Stimulated activated CD8-positive, alpha-beta memory T cell treated with anti-CD3 and anti-CD28 coated beads, Interleukin-7, amount 100 ng/mL, for 1 hour (primary cell): ENCODE data around the gene WDR18.

Experiments
- DNase-seq, 2 donors: peaks; one replicate each; pipeline ENCODE4 v3.0.0-alpha.2; 2020; ENCODE audit warnings: low read depth in 2 of 2

WDR18 gene, protein sequence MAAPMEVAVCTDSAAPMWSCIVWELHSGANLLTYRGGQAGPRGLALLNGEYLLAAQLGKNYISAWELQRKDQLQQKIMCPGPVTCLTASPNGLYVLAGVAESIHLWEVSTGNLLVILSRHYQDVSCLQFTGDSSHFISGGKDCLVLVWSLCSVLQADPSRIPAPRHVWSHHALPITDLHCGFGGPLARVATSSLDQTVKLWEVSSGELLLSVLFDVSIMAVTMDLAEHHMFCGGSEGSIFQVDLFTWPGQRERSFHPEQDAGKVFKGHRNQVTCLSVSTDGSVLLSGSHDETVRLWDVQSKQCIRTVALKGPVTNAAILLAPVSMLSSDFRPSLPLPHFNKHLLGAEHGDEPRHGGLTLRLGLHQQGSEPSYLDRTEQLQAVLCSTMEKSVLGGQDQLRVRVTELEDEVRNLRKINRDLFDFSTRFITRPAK

DNA sequence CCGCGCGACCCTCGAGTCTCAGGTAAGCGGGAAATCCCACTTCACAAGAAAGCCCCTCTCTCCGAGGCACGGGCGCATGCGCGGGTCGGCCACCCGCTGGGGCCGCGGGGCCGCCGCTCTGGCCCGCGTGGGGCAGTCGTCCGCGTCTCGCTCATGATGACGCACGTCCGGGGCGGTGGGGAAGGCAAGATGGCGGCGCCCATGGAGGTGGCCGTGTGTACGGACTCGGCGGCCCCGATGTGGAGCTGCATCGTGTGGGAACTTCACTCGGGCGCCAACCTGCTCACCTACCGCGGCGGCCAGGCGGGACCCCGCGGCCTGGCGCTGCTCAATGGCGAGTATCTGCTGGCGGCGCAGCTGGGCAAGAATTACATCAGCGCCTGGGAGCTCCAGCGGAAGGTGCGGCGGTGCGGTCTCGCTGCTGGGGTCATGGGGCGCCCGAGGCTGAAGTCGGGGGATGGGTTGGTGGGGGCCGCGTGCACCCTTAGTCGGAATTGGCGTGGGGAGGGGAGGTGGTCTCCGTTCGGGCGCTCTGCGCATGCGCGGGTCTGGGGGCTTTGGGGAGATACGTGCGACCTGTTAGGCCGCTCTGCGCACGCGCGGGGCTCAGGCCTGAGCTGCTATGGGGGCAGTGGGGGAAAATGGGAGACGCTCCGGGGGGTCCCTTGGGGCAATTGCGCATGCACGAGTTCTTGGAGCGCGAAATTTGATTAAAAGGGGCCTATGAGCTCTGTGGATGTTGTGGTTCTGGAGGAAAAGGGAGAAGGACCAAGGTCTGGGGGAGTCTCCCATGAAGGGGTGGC is at the start of gene WDR18:
Gene WDR18 (plus strand): TSS at position 181 of the 803 bp plus-strand sequence. CDS start 9 bp downstream, at position 190.
- peak; percentile 77 for DNase-seq

DNA sequence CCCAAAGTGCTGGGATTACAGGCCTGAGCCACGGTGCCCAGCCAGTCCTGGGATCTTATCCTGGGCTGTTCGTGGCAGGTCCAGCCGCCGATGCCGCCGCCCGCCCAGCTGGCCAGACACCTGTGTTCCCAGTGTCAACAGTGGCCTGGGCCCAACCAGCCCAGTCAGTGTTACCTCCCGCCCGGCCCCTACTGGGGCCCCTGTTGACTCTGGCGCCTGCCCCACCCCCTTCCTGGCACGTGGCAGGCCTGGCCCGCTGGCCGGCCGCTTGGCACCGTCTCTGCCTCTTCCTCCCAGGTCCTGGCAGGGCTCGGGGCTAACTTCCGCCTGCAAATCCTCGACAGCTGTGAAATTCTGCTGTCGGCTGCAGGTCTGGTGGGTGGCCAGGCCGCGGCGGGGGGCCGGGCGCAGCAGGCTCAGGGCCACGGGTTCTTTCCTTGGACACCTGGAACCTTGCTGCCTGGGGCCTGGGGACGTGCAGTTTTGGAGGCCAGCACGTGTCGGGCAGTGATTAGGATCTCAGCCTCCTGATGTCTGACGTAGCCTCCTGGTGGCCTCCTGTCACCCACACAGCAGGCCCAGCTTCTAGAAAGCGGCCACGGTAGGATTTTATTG is 49.2 kb upstream of the WDR18 start:
- no peak for DNase-seq

DNA sequence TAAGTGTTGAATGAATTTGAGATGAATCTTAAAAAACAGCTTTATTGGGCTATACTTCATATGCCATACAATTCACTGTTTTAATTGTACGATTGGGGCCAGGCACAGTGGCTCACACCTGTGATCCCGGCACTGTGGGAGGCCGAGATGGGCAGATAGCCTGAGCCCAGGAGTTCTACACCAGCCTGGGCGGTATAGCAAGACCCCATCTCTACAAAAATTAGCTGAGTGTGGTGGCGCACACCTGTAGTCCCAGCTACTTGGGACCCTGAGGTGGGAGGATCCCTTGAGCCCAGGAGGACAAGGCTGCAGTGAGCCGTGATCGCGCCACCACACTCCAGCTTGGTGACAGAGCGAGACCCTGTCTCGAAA is 48.0 kb upstream of the WDR18 start:
- no peak for DNase-seq

DNA sequence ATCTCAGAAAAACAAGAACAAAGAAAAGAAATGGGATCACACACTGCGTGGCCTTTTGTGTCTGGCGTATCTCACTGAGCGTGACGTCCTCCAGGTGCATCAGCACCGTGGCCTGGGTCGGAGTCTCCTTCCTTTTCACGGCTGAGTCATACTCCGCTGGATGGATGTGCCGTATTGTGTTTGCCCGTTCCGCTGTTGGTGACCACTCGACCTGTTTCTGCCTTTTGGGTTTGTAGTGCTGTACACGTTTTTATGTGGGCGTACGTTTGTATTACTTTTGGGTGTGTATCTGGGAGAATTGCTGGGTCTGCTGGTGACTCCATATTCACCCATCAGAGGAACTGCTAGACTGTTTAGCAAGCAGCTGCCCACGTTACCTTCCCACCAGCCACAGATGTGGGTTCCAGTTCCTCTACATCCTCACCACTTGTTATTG is 46.9 kb upstream of the WDR18 start:
- no peak for DNase-seq

DNA sequence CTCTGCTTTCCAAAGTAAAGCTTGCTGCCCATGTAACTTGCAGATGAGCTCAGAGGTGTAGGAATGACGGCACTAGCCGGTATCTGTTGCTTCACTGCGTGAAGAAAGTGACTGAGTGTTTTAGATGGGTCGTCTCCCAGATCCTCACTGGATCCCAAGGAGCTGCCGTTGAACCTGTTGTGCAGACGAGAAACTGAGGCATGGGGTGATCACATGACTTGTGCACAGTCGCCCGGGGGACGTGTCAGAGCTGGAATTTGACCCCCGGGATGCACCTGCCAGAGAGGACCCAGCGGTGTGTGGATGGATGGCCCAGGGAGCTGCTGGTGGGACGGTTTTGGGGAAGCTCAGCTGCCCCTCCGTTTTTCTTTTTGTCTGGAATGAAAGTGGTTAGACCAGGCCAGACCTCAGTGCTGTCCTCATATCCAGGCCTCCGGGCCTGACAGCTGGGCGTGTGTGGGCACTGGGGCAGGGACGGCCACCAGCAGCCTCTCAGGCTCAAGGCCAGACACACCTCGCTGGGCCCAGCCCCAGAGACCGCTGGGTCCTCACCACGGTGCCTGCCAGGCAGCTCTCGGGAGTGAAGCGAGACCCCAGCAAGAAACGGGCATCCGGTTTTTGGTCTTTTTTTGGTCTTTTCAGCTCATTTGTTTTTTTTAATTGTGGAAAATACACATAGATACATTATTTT is 45.8 kb upstream of the WDR18 start:
- no peak for DNase-seq

DNA sequence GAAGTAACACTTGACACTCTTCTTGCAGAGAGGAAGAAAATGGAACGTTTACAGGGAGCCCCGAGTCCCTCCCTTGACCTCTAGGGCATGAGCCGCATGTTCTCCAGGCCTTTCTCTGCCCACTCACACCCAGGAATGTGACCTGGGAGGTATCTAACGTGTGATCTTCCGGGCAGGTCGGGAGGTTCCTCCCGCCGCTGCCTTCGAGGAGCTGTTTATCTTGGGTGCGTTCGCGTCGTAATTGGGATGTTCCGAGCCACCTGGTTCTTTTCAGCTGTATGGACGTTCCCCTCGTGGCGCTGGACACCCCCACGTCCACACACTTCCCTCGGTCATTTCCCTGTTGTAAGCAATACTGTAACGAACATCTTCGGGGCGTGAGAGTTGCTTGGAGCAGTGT is 44.7 kb upstream of the WDR18 start:
- no peak for DNase-seq

DNA sequence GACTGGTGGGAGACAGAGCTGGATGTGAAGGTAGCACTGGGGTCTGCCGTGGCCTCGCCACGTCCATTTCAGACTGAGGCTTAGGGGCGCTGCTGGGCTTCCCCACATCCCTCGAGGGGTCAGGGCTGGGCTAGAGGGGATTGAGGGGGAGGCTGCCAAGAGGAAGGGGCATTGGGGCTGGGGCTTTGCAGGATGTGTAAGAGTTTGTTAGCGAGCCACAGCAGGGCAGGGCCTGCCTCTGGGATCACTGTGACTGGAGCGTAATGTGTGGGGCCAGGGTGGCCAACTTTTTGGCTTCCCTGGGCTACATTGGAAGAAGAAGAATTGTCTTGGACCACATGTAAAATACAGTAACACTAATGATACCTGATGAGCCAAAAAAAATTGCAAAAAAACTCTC is 44.2 kb upstream of the WDR18 start:
- DNase-seq = no peak

DNA sequence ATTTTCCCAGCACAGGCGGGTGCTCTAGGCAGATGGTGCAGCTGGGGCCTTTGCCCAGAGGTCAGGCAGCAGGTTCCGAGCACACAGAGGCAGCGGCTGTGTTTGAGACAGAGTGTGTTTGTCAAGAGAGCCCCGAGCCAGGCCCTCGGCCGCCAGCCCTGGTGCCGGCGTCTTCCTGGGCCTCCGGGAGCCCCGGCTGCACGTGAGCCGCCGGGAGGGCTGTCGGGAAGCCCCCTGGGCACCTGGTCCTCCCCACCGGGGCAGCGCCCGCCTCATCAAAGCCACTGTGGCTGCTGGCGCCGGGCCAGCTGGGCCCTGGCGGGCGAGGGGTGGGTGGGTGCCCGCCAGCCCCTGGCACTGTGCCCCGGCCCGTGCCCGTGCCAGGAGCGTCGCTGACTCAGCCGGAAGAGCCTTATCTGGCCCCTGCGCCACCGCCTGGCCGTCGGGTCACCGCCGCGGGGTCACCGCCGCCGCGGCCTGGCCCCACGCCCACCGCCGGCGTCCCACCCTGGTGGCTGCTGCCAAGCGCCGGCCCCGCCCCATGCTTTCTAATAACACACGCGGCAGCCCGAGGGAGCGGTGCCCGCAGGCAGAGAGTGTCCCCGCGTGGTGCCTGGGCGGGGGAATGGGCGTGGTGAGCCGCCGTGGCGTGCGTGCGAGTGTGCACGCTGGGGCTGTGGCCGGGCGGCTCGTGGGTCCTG is 43.4 kb upstream of the WDR18 start:
- DNase-seq = peak; percentile 44 to 60

DNA sequence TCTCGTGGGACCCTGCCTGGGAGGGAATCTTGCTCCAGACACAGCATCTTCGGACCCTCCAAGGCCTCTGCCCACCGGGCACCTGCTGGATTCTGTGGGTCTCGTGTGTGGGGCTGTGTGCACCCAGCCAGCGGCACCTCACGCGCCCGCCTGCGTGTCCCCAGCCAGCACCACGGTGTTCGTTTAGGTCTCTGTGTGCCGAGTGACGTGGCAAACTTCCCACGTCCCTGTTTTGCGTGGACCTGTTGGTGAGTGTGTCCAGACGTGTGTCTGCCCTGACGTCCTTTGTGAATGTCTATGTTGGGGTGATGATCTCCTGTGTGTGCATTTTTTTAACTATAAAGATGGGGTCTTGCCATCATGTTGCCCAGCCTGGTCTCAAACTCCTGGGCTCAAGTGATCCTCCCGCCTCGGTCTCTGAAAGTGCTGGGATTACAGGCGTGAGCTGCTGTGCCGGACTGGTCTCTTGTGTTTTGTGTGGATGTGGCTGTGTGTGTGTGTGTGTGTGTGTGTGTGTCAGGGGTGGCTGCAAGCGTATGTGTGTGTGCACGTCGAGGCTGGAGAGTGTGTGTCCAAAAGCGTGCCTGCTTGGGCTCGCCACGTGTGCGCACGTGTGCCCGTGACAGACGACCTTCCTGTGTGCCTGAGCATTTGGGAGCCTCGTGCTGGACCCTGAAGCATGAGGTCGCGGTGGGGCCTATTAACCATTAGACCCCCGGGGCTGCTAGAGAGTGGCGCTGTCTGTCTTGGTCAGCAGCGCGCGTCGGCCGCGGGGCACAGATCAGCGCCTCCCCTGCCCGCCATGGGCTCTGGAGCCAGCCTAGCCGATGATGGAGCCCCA is 42.6 kb upstream of the WDR18 start:
- DNase-seq = no peak

DNA sequence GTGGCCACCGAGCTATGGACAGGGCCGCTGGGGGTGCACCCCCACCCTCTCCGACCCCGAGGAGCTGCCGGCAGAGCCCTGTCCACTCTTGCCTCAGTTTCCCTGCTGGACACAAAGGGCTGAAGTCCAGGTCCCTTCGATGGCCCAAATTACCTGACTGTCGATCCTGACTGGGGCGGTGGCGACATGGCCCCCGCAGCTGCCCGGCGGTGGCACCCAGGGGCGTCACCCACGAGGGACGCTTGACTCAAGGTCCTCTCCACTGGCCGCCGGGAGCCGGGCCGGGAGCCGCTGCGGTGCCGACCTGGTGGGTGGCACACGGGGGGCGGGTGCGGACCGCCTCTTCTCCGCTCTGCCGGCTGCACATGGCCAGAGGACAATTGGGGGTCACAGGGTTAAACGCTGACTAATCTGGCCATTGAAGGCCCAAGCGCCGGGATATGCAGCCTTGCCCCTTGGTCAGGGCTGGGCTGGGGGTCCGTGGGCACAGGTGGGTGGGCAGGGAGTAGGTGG is 42.0 kb upstream of the WDR18 start:
- no peak for DNase-seq

DNA sequence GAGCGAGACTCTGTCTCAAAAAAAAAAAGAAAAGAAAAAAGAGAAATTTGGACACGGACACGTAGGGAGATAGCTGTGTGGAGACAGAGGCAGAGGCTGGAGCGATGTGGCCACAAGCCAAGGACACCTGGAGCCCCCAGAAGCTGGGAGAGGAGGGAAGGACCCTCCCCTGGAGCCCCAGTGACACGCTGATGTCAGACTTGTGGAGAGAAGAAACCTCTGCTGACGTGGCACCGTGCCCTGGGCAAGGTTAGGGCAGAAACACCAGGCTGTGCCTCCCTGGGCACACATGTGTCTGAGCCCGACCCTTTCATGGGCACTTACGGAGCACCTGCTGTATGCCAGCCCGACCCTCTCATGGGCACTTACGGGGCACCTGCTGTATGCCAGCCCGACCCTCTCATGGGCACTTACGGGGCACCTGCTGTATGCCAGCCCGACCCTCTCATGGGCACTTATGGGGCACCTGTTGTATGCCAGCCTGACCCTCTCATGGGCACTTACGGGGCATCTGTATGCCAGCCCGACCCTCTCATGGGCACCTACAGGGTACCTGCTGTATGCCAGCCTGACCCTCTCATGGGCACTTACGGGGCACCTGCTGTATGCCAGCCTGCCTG is 40.5 kb upstream of the WDR18 start:
- DNase-seq = no peak

DNA sequence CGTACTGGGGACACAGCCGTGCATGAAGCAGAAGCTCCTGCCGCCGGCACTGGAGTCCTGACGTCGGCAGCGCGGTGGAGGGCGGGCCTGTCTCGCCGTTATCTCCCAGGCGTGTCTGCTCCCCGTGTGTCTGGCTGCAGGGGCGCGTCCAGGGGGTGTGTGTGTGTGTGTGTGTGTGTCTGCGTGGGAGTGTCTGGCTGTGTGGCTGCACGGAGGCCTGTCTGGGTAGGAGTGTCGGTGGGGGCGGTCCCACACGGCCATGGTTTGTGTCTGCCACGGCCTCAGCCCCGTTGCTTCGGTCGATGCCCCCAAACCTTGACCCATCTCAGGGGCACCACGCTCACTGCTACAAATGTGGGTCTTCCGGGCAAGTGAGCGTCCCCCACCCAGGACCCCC is 40.0 kb upstream of the WDR18 start:
- no peak for DNase-seq

DNA sequence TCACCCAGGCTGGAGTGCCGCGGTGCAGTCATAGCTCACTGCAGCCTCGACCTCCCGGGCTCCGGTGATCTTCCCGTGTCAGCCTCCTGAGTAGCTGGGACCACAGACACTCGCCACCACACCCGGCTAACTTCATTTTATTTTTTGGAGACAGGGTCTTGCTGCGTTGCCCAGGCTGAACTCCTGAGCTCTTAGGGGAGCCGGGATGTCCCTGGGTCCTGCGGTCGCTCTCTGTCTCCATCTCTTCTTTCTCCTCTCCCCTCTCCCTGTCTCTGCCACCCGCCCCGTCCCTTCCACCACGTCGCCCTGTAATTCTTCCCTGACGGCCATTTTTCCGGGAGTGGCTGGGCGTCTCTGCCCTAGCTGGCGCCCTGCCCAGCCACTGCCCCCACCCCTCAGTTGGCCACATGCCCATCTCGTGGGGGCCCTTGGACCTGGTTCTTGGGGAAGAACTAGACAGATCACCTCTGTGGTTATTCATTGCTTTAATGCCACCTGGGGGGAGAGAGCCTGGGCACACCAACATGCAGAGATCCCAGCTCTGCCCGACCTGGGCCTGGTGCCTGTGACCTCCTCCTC is 39.4 kb upstream of the WDR18 start:
- DNase-seq = no peak

DNA sequence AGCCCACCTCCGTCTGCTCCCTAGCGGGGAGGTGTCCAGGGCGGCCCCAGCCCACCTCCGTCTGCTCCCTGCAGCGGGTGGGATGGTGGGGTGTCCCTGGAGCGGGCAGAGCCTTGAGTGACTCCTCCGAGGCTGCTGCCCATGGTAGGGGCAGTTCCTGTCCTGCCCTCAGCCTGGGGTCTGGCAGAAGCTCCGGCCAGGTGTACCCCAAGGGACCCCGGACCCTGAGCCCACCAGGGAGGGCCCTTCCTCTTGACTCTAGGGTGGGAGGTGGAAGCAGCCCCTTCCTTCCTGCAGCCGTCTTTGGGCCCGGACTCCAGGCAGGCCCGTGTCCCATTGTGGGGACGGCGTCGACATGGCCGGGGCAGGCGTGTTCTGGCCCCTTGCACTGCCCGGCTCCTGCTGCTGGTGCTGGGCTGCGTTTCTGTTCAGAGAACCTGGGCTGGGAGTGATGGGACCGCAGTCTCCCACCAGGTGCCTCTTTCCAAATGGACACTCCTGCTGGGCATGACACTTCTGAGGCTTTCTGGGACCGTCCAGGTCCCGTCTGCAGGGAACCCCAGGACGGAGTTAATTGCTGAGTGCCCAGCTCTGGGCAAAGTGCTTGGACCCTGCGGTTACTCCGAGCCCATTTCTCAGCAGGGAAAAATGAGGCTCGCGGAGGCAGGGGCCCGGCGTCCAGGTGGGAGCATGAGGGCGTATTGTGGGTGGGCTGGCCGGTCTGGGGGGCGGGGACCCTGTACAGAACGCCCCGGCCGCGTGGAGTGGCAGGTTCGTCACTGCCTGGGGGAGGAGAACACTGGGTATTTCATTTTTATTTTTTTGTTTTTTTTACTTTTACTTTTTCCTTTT is 38.5 kb upstream of the WDR18 start:
- DNase-seq = no peak

DNA sequence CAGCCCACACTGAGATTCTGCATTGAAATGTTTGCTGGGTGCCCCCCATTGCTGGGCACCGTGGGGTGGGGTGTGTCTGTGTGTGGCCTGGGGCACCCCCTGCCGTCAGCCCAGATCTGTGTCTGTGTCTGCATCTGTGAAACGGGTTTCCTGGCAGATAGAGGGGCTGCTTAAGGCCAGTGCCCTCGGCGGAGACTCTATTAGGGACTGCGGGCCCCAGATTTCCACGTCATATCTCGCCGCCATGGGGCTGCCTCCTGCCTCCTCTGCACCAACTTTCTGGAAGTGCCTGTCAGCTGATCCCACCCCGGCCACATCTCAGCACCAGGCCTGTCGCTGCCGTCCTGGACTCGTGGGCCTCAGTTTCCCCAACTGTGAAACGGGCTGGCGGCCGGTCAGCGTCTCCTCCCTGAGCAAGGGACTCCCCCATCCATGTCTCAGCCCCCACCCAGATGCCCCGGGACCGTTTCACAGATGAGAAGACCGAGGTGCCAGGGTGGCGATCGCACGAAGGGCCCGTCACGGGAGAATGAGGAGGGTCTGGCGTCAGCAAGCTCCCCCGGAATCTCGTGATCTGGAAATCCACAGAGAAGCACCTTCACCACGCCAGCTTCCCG is 36.9 kb upstream of the WDR18 start:
- no peak for DNase-seq

DNA sequence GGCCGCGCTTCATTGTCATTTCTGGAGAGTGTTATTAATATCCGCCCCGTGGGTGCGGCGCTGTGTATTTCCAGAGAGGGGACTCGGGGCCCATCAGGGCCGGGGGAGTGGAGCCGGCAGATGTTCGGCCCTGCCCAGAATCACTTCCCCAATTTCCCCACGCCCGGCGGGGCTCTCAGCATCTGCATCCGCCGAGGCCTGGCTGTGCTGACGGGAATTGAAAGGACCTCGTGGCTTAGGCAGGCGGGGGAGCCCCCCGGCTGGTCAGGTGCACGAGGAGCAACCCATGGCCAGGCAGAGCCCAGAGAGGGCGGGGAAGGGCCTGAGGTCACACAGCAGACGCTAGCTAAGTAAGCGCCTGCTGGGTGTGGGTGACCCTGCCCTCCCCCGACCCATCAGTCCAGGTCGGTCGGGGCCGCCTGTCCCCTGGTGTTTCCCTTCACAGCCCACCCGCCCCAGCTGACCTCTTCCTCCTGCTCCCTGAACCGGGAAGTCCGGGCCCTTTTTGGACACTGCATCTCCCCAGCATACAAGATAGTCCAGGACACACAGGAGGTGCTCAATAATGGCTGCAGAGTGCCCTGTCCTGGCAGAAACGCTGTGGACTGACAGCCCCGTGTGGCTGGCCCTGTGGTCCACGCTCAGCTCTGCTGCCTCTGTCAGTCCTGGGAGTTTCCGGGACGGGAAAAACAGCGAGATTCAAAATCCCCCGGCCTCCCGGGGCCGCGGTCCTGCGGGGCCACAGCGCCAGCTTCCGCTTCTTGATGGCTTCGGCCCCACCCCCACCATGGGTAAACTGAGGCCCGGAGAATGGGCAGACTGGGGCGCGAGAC is 36.2 kb upstream of the WDR18 start:
- no peak for DNase-seq

DNA sequence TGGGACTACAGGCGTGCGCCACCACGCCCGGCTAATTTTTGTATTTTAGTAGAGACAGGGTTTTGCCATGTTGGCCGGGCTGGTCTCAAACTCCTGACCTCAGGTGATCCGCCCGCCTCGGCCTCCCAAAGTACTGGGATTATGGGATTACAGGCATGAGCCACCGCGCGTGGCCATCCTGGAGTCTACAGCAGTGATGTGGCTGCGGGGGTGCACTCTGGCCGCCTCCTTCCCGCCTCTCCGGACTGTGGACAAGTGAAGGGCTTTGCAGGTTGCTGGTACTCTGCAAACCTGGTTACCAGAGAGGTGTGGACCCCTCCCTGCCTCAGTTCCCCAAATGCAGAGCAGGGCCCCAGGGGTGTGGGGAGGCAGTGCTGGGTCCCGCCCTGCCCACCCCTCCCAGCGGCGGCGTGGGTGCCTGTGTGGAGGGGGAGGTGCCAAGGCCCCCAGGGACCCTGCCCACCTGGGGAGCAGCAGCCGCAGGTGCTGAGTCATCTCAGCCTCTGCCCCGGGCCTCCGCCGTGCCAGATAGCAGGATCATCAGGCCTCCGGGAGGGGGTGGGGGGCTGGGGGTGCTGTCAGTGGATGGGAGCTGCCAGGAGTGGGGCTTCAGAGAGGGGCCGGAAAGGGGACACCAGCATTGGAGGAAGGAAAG is 35.2 kb upstream of the WDR18 start:
- DNase-seq = no peak
